Stimulated activated CD4-positive, alpha-beta T cell treated with anti-CD3 and anti-CD28 coated beads, Interleukin-2, amount 100 ng/mL, for 24 hours (primary cell): ENCODE measurements around the gene PLEKHB1.
A peak's percentile ranks its signal among the peaks of the same experiment; 100 is the strongest.
"Not testable (repeated sequence)": the region's sequence is repeated elsewhere in the genome, so short reads cannot be mapped to it uniquely, and the experiment has no call there.

Source experiments
- DNase-seq, 2 donors: peaks; one replicate each; pipeline ENCODE4 v3.0.0-alpha.2; 2020

PLEKHB1 gene

DNA sequence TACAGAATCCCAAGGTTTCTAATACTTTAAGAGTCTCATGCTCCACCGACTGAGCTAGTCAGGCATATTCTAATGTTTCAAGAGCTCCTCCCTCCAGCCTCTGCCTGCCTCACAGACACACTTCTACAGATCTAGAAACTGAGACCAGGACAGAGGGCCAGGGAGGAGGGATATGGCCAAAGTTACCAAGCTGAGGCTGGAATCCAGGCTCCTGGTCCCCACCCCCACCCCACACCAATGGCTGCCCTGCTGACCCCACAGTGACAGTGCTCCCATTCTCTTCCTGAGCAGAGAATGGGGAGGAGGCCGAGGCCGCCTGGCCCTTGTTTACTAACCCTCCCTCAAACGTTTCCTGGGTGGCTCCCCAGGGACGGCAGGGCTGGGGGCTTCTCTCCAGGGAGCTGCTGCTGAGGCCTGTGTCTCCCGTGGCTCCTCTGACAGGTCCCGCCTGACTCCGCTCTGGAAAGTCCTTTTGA is 2.2 kb downstream of the PLEKHB1 start:
- no peak for DNase-seq

DNA sequence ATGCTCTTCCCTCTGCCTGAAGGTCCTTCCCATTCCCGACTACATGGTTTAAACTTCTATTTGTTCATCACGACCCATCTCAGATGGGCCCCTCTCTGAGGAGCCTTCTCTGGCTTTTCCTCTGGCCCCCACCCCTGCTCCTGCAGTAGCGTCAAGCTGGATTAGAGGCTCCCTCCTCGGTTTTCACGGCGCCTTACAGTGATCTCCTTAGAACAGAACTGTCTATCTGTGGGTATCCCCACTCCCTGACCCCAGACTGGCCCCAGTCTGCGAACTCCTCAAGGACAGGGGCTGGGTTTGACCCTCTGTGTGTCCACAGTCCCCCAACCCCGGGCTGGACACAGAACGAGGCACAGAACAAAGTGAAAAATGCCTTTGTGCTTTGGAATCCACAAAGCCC is 2.8 kb downstream of the PLEKHB1 start:
- no peak for DNase-seq

DNA sequence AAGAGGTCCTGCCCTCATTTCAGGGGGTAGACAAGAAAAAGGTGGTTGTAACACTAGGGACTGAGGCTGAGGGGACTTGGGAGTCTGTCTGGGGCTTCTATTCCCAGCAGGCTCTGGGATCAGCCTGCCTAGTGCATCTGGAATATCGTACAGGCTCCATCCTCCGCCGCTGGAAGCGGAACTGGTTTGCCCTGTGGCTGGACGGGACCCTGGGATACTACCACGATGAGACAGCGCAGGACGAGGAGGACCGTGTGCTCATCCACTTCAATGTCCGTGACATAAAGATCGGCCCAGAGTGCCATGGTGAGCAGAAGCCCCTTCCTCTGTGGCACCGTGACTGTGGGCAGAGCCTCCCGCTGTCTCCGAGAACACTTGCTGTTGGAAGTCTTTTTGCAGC is 4.0 kb downstream of the PLEKHB1 start:
- no peak for DNase-seq

DNA sequence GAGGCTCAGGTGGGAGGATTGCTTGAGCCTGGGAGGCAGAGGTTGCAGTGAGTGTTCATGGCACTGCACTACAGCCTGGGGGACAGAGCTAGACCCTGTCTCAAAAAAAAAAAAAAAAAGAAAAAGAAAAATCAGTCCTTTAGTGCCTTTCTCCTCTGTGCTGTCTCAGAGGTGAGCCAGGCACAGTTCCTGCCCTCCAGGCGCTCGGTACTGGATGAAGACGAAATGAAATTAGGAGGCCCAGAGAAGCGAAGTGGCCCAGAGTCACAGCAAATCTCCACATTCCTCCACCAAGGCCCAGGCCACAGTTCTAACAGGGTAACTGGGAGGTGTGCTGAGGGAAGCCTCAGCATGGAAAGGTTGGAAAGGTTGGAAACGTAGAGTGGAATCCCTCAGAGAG is 4.9 kb downstream of the PLEKHB1 start:
- DNase-seq = no peak

DNA sequence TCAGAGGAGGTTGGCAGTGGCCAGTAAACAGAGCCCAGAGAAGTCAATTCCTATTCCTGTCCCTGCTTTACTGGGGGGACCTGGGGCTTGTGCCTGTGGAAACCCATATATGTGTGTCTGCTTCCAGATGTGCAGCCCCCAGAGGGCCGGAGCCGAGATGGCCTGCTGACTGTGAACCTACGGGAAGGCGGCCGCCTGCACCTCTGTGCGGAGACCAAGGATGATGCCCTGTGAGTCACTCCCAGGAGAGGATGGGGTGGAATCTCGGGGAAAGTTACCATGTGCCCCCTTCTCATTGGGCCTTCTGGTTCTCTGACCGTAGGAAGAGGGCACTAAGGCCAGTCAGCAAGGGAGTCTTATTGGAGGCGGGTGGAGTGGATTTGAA is 5.3 kb downstream of the PLEKHB1 start:
- no peak for DNase-seq

DNA sequence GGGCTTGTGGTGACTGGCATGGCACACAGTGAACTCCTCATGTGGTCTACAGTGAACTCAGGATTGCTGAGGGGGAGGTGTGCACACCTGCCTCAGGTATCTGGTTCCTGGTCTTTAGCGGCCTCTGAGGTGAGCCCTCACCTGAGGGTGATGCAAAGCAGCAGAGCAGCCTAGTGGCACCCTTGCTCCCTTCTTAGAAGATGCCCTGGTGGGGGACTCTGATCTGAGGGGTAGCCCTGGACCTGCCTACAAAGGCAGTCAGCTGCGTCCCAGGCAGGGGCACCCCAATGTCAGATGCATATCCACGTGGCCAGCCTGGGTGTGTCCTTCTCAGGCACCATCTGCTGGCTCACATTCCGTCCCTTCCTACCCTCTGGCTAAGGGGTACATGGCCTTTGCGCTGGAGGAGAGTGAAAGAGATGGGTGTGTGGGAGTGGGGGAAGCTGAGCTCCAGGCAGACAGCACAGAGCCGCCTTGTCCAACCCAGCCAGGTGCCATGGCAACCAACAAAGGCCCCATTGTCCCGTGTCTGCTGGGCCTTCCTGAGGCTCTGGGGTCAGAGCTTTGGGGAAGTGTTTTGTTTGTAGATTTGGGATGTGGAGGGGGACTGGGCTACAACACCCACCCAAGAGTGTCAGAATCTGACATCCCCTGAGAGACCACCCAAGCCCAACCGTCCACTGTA is 5.8 kb downstream of the PLEKHB1 start:
- DNase-seq = no peak

DNA sequence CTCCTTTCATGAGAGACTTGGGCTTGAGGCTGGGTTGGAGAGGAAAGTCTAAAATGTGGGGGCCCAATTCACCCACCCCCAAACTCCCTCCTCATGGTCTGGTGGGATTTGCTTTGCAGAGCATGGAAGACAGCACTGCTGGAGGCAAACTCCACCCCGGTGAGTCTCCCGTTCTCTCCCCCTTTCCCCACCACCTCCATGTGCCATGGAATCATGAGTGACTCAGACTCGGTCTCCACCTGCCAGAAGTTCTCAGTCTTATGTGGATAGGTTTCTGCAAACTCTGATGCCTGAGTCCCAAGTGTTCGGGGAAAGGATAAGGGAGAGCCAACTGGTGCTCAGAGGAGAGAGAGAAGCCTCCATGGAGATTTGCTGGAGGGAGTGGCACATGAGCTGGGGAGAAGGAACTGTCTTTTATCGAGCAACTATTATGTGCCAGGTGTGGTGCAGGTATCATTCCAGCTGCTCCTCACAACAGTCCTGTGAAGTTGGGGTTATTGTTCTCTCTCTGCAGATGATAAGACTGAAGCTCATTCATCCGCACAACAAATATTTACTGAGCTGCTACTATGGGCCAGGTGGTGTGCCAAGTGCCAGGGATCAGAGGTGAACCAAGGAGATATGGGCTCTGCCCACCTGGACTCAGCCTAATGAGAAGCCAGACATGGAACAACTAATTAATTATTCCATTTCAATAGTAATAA is 6.6 kb downstream of the PLEKHB1 start:
- DNase-seq = no peak

DNA sequence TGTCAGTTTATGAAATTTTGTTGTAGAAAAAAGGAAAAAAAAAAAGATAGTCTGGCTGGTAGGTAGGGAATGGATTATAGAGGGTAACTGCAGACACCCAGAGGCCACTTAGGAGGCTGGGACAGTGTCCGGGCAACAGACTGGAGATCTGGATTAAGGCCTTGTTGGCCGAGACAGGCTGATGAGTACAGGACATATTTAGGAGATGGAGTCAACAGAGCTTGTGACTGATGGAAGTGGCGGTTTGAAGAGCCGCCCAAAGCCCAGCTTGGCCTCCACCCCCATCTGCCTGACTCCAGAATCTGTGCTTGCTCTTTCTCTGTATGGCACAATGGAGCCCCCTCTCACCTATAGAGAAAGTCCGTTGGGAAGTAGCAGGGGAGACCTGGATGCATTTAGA is 7.6 kb downstream of the PLEKHB1 start:
- DNase-seq = no peak

DNA sequence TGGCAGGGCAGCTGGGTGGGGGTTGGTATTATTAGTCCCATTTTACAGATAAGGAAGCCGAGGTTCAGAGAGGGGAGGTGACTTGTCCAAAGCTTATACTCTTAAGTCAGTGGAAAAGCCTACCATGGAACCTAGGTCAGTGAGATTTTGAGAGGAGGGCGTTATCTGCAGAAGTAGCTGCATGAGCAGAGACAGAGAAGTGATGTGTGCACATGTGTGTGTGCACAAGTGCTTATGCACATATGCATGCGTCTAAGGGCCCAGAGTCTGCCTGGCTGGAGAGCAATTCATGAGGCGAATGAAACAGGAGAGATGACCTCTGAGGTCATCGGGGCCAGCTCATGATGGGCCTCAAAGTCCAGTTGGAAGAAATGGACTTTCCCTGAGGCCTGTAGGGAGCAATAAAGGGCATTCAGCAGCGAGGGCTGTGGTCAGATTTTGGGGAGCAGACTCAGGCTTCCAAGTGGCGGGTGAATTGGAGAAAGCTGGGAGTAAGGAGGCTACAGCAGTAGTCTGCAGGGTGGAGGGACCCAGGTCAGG is 8.2 kb downstream of the PLEKHB1 start:
- no peak for DNase-seq

DNA sequence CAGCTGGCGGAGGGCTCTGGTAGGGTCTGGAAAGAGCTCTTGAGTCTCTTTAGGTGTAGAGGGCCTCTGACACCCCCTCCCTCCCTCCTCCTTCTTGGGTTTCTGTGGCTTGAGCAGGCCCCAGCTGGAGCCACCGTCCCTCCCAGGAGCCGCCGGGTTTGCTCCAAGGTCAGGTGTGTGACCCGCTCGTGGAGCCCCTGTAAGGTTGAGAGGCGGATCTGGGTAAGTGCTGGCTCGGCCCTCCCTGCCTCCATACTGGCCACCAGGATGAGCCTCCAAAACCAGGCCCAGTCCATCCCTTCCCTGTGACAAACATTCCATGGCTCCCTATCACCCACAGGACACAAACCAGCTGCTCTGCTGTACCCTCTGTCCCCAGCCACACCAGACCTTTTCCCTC is 9.3 kb downstream of the PLEKHB1 start:
- DNase-seq = no peak

DNA sequence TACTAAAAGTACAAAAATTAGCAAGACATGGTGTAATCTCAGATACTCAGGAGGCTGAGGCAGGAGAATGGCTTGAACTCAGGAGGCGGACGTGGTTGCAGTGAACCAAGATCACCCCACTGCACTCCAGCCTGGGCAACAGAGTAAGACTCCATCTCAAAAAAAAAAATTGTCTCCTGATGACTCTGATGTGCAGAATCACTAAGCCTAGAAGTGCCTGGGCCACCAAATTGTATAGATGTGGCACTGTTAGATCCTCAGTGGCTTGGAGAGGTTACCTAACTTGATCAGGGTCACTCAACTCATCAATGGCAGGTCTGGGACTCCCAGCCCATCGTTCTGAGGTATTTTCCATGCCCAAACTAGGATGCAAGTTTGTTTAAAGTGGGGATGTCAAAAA is 10.6 kb downstream of the PLEKHB1 start:
- no peak for DNase-seq

DNA sequence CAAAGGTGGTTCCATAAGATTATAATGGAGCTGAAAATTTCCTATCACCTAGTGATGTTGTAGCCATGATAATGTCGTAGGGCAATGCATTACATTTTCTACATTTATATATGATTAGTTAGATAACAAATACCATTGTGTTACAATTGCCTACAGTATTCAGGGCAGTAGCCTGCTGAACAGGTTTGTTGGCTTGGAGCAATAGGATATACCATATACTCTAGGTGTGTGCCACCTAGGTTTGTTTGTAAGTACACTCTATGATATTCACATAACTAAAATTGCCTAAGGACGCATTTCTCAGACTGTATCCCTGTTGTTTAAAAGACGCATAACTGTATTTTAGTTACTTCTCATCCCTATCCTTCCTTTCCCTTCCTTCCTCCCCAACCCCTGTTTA is 13.6 kb downstream of the PLEKHB1 start:
- no peak for DNase-seq

DNA sequence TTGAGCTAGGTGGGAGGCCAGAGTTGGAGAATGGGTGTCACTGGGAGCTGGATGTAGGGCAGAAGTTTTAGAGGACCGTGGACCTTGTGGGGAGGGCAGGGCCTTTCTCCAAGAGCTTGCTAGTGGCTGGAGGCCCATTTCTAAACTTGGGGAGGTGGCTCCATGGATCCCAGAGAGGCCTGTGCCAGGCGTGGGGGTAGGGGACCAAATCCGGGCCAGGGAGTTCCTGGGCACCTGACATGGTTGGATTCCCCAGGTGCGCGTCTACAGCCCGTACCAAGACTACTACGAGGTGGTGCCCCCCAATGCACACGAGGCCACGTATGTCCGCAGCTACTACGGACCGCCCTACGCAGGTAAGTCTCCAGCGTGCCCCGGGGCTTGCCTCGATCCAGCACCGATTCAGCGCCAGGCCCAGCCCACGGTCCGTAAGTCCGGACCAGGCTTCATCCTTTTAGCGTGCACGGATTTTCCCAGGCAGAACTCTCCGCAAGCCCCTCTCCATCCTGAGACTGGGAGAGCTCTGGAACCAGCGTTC is 14.2 kb downstream of the PLEKHB1 start:
- DNase-seq = no peak

DNA sequence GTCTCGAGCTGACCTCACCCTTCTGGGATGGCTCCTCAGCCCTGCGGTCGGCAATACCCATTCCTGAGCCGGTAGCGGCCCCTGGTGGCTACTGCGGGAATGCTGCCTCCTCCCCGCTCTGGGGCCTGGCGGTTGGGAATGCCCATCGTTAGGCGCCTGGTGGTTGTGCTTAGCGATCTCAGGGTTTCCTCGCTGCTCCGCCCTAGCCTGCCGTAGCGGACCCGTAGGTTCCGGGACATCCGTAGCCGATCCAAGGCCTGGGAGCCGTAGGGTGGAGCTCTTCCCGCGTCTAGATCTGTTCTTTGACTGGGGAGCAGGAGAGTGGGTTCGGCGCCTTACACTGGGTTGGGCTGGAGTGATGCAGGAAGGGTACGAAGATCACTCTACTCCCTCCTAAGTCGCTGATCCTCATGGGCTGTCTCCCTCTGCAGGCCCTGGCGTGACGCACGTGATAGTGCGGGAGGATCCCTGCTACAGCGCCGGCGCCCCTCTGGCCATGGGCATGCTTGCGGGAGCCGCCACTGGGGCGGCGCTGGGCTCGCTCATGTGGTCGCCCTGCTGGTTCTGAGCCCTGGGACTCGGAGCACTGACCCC is 14.8 kb downstream of the PLEKHB1 start:
- DNase-seq = peak; percentile 91 to 93

DNA sequence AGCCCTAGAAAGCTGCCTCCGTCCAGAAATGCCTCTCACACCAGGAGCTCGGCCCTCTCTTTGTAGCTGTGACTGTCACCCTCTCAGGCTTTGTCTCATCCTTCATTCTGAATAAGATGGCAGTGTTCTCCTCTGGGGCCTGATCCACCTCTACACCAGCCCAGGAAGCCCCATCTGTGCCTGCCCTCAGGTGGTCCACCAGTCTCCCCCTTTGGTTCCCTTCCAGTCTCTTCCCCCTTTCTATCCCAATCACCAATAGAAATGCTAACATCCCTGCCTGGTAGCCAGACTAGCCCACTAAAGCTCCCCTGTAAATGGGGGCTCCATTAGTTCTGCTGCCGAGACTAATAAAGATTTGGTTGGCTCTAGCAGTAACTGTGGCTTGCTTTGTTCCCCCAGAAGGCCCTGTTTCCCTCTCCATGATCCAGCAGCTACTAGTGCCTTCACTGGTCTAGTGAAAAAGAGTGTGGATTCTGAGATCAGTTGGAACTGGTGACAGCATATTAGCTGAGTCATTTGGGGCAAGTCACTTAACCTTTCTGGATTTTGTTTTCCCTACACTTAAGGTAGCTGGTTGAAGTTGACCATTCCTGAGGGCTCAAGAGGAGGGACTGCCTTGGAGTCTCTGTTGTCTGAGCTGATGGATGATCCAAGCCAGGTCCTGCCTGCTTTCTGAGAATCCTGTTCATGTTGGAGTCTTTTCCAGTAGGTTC is 16.2 kb downstream of the PLEKHB1 start:
- no peak for DNase-seq

DNA sequence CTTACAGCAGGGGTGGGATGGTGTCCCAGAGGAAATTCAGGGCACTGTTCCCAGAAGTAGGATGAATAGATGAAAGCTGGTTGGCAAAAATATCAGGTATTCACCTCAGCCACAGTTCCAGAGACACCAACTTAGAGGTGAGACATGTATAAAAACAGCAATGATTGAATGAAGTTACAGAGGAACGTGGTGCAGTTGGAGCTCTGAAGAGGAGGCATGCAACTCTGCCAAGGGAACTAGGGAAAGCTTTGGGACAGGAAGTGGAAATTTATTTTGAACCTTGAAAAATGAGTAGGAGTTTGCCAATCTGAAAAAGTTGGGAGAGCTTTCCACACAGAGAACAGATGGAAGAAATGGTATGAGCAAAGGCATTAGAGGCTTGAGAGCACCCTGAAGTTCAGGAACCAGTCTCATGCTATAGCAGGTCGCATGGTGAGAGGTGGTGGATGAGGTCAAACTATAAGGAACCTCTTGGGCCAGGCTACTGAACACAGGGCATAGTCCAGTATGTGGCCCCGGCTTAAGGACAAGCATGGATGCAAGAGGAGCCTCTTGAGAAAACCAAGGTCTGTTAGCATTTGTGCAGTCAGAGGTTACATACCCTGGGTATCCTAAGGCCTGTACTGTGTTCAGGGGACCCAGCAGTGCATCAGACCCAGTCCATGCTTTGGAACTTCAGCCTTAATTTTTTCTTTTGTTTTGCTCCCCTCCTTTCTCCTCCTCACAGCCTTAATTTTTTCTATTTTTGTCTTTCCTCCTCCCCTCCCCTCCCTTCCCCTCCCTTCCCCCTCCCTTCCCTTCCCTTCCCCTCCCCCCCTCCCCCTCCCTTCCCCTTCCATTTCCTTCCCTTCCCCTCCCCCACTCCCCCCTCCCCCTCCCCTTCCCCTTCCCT is 17.5 kb downstream of the PLEKHB1 start:
- no peak for DNase-seq

DNA sequence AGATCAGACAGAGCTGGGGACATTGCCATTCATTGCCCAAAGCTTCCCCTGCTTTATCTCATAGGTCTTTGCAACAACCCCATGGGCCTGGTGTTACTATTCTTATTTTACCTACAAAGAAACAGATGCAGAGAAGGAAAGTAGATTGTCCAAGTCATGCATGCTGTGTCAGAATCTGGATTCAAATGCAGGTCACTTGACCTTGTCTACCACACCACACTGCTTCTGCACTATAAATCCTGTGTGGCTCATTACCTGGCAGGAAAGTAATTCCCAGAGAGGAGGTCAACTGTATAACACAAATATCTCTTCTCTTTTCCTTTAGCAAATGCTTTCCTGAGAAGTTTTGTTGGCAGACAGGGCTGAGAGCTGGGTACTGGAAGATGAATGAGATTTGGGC is 18.5 kb downstream of the PLEKHB1 start:
- no peak for DNase-seq

DNA sequence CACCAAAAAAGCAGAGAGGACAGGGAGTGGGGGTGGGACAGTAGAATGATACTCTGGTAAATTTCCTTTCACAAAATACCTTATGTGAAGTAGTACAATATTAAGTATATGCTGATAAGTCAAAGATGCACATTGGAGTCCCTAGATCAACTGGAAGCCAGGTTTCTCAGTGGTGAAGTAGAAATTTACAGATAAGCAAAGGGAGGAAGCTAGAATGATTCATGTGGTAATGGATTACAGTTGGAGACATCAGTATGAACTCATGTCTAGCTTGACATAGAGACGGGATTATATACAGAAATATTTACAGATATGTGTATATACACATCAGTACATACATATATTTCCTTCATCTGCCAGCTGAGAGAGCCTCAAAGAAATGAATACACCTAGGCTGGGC is 21.5 kb downstream of the PLEKHB1 start:
- DNase-seq = no peak

DNA sequence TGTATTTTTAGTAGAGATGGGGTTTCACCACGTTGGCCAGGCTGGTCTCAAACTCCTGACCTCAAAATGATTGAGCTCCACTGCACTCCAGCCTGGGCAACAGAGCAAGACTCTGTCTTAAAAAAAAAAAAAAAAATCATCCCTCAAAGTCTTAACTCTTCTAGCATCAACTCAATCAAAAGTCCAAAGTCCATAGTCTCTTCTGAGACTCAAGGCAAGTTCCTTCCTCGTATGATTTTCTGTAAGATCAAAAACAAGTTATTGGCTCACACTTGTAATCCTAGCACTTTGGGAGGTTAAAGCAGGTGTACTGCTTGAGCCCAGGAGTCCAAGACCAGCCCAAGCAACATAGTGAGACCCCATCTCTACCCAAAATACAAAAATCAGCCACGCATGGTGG is 24.4 kb downstream of the PLEKHB1 start:
- DNase-seq = no peak

DNA sequence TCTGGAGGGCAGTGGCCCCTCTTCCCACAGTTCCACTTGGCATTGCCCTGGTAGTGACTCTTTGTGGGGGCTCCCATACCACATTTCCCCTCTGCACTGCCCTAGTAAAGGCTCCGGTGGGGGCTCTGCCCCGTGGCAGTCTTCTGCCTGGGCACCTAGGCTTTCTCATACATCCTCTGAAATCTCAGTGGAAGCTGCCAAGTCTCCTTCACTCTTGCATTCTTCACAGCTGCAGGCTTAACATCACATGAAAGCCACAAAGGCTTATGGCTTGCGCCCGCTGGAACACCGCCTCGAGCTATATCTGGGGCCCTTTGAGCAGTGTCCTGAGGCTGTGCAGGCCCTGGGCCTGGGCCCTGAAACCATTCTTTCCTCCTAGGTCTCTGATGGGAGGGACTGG is 25.3 kb downstream of the PLEKHB1 start:
- no peak for DNase-seq

DNA sequence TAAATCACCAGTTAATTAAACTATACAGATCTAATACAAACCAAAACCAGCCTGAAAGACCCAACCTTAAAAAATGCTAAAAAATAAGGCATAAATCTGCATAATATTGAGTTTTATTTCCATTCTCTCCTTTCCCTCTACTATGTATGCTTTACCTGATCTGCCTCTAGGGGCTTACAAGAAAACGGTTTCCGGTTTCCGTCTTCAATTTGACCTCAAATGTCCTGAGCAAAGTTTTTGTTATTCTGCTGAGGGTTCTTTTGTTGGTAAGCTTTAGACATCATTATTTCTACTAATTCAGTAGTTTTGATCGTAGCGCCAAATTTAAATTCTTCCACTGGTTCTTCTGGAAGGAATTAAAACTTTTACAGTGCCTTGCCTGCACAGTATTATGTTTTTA is 30.2 kb downstream of the PLEKHB1 start:
- DNase-seq = not testable (repeated sequence)

DNA sequence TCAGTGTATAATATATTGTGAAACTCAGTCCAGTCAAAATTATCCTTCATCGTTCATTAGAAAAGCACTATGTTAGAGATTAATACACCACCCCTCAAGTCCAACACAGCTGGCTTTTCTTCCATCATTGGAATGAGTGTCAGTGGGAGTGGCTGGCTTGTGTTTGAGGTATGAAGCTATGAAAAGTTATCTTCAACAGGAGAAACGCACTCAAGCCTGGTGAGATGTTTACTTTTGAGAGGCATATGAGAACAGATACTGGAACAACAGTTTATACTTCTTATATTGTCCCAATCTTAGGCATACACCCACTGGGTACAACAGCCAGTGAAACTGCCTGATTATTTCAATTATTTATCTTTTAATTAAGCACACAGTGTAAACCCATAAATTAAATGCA is 34.3 kb downstream of the PLEKHB1 start:
- no peak for DNase-seq
